ENCODE data around the gene DHRS11.

Gene DHRS11

DNA sequence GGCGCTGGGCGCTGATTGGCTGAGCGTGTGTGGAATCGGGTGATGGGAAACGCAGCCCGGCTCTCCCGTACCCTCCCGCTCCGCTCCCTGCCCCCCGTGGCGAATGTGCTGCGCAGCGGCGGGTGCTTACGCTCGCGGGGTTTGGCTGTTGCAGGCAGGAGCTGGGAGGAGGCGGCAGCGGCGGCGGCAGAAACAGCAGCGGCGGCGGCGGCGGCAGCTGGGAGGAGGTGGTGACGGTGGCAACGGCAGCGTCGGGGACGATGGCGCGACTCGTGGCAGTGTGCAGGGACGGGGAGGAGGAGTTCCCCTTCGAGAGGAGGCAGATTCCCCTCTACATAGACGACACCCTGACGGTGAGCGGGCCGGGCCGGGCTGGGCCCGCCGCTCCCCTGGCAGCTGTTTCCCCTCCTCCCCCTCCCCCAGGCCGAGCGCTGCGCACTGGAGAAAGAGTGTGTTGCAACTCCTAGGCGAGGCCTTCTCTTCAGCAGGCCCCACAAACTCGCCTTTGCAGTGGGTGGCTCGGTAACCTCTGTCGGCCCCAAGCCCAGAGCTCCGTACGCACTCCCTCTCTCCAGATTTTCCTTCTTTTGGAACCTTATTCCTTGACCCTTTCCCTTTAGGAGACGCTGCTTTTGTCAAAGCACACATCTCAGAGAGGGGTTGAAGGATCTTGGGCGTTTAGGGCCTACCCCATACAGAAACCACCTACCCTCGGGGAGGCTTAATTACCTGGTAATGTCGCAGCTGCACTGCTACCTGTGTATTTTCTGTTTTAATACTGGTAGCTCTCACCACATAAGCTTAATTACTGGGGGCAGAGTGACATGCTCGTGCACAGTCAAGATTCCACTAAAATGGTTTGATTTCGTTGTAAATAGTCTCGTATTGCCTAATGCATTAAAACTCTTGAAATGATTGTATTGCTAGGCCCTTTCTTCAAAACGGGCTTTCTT is 45.9 kb upstream of the DHRS11 start:
- DNase-seq (ENCODE audit: low spot score), result peak; percentile 97
- in situ Hi-C loops (cut with MboI; ENCODE audit: low pct_unique_long_range_greater_than_20kb, low sequenced_read_pairs, unreplicated experiment), result no loop called here
- peak; percentile 14 for TF ChIP-seq CTCF (IDR thresholded peaks at IDR 0.05; ENCODE audit: extremely low read depth, insufficient read depth, missing control alignments)

DNA sequence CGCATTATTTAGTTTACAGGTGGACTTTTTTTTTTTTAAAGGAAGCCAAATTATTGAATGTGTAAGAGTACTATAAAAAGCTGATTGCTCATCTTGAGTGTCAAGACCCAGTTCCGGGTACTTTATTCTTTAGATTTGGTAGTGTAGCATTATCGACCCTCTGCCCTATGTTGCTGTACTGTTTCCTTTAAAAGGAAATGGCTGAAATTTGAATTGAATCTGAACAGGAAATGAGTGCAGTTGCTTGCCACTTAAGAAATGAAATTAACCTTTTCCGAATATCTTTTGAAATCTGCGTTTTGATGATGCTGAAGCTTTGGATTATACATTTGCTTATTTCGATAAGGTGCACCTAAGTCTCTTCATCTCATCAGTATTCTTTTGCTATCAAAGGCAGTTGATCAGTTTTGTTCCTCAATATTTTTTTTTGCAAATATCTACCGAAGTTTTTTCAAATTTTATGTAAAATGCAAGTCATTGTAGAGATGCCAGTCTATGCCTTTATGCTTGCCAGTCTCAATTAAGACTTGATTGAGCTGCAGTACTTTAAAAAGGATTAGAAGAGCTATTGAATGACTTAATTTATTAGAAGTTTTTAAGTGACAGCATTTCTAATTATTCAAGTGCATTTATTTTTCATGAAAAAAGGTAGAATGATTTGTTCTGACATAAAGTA is 45.1 kb upstream of the DHRS11 start:
- no peak for TF ChIP-seq CTCF (IDR thresholded peaks at IDR 0.05; ENCODE audit: extremely low read depth, insufficient read depth, missing control alignments)
- DNase-seq (ENCODE audit: low spot score), result no peak
- in situ Hi-C loops (cut with MboI; ENCODE audit: low pct_unique_long_range_greater_than_20kb, low sequenced_read_pairs, unreplicated experiment), result no loop called here

- DNase-seq (ENCODE audit: low spot score), result no peak
- in situ Hi-C loops (cut with MboI; ENCODE audit: low pct_unique_long_range_greater_than_20kb, low sequenced_read_pairs, unreplicated experiment), result no loop called here
- no peak for TF ChIP-seq CTCF (IDR thresholded peaks at IDR 0.05; ENCODE audit: extremely low read depth, insufficient read depth, missing control alignments)
These were observed 43.9 kb upstream of the DHRS11 start for GRCh38 chr17:36547776-36548175.

DNA sequence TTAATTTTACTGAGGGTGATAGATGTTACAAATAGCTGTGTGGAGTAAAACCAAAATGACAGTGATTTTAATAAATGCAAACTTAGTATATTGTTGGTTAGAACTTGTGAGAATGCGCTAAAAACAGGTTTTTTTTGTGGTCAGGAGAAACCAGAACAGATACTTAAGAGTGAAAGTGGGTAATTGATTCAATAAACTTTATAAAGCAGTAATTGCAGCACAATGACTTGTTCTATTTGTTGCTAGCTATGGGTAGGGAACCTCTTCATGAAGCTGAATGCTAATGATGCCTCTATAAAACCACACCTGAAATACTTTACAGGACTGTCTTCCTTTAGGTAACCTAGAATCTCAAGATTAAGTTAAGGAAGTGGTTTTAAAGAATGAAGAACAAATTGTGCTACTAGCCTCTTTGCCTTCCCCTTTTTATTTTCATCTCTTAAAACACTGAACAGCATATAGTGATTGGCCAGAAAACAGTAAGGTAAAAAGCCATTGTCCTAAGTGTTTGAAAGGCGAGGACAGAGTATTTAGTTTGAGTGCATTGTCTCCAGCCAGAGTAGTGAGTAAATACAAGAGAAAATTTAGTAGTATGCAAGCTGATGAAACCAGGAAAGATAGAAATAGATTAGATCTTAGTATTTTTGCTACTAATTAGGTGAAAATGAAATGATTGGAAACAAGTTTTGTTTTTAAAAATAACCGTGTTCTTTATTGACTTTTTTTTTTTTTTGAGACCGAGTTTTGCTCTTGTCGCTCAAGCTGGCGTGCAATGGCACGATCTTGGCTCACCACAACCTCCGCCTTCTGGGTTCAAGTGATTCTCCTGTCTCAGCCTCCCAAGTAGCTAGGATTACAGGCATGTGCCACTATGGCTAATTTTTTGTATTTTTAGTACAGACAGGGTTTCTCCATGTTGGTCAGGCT is 40.9 kb upstream of the DHRS11 start:
- no peak for TF ChIP-seq CTCF (IDR thresholded peaks at IDR 0.05; ENCODE audit: extremely low read depth, insufficient read depth, missing control alignments)
- in situ Hi-C loops (cut with MboI; ENCODE audit: low pct_unique_long_range_greater_than_20kb, low sequenced_read_pairs, unreplicated experiment), result no loop called here
- peak; percentile 50 for DNase-seq (ENCODE audit: low spot score)

DNA sequence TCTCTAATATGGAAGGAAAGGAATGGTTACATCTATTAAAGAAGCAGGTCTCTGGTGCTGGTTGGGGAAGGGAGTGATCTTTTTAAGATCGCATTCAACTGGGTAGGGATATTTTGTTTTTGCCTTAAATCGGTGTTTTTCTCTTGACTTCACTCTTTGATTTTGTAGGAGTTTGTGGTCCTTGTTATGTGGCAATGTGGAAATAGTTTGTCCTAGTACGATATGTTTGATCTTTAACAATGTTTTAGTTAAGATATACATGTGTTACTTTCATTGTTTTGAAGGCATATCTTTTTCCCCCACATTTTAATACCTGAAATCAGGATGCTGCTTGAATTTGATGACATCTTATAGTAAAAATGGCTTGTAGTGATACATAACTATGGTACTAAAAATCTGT is 38.2 kb upstream of the DHRS11 start:
- TF ChIP-seq CTCF (IDR thresholded peaks at IDR 0.05; ENCODE audit: extremely low read depth, insufficient read depth, missing control alignments), result no peak
- in situ Hi-C loops (cut with MboI; ENCODE audit: low pct_unique_long_range_greater_than_20kb, low sequenced_read_pairs, unreplicated experiment), result no loop called here
- no peak for DNase-seq (ENCODE audit: low spot score)

- TF ChIP-seq CTCF (IDR thresholded peaks at IDR 0.05; ENCODE audit: extremely low read depth, insufficient read depth, missing control alignments), result no peak
- DNase-seq (ENCODE audit: low spot score), result no peak
- in situ Hi-C loops (cut with MboI; ENCODE audit: low pct_unique_long_range_greater_than_20kb, low sequenced_read_pairs, unreplicated experiment), result no loop called here
These were observed 25.6 kb upstream of the DHRS11 start for GRCh38 chr17:36566081-36566480.

Data from GM13977 (cell line).